HG03571 (cell line): ENCODE results near the gene CDK3.

Source experiments
- ATAC-seq: cut with Tn5 transposase; IDR thresholded peaks from one replicate; pipeline ENCODE4 v1.9.1; 2021; ENCODE audit not compliant: unreplicated experiment

The CDK3 gene

GRCh38 chr17:75987041-75987440, 13.6 kb upstream of the CDK3 start:
- ATAC-seq, result no peak

- no peak for ATAC-seq
Measured at GRCh38 chr17:75991396-75991795, 9.3 kb upstream of the CDK3 start.

- ATAC-seq, result no peak
Measured at GRCh38 chr17:75994802-75995370, 5.8 kb upstream of the CDK3 start.

GRCh38 chr17:75995385-75995925, 5.2 kb upstream of the CDK3 start:
- ATAC-seq, result no peak

- no peak for ATAC-seq
Measured at GRCh38 chr17:75996665-75997590, 3.7 kb upstream of the CDK3 start.

- ATAC-seq, result no peak
Measured at GRCh38 chr17:75998327-75998795, 2.3 kb upstream of the CDK3 start.

GRCh38 chr17:76000016-76000754, 470 bp upstream of the CDK3 start:
- ATAC-seq, result no peak

- ATAC-seq, result no peak
Measured at GRCh38 chr17:76002100-76002499, 1.4 kb downstream of the CDK3 start.

GRCh38 chr17:76003915-76004314, 3.3 kb downstream of the CDK3 start:
- ATAC-seq, result no peak

GRCh38 chr17:76004750-76005262, 4.2 kb downstream of the CDK3 start:
- no peak for ATAC-seq

GRCh38 chr17:76005263-76006149, 4.9 kb downstream of the CDK3 start:
- ATAC-seq, result no peak

- no peak for ATAC-seq
Measured at GRCh38 chr17:76007131-76007849, 6.6 kb downstream of the CDK3 start.

GRCh38 chr17:76007850-76008165, 7.2 kb downstream of the CDK3 start:
- ATAC-seq, result no peak

- ATAC-seq, result no peak
Measured at GRCh38 chr17:76008208-76008607, 7.6 kb downstream of the CDK3 start.

GRCh38 chr17:76008630-76009425, 8.2 kb downstream of the CDK3 start:
- ATAC-seq, result no peak

GRCh38 chr17:76009447-76009846, 8.8 kb downstream of the CDK3 start:
- no peak for ATAC-seq

GRCh38 chr17:76009969-76010661, 9.5 kb downstream of the CDK3 start:
- no peak for ATAC-seq

- no peak for ATAC-seq
Measured at GRCh38 chr17:76011951-76012350, 11.3 kb downstream of the CDK3 start.
